ENCODE data around the gene NRP2. TPM values are rescaled to one million over a fixed set of nuclear protein-coding genes. Genes with fewer than 3 reads are reported as not detected.

The NRP2 gene
- total and polyA plus RNA-seq, 2 donors = 6.4 to 11.7 TPM

DNA sequence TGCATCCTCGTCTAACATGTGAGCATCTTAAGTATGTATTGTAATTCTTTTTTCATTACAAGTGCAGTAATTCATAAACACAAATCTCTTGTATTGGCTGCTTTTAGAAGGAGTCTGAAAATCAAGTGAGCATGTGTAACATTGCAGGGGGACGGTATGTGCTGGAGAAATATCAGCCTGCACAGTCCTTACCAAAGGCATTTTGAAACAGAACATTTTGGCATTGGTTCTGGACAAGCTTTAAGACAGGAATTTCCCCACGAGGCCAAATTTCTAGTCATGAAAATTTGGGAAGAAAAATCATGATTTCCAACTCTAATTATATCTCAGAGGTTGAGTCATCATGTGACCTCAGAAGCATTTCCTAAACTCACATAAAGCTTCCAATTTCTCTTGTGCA is 24.7 kb upstream of the NRP2 start:
- Histone ChIP-seq H3K27me3 (ENCODE audit: control insufficient read depth in 2 of 2, insufficient read depth in 1 of 2, low read length in 1 of 2) (no peaks in the 10 kb centered on the region), H3K27ac (ENCODE audit: low read depth in 1 of 2, low read length in 1 of 2) (no peak overlapping the region), H3K36me3 (ENCODE audit: control insufficient read depth in 2 of 2, insufficient read depth in 2 of 2, low read length in 1 of 2) (no peaks in the 10 kb centered on the region), H3K4me1 (ENCODE audit: control insufficient read depth in 2 of 2, insufficient read depth in 2 of 2, low read length in 2 of 2) (peaks cover 0 to 13% of the 10 kb centered on the region in 2 donors), H3K4me3 (ENCODE audit: low read length in 2 of 2) (no peak overlapping the region), H3K9me3 (ENCODE audit: control insufficient read depth in 2 of 2, insufficient read depth in 1 of 2, low read length in 1 of 2) (no peaks in the 10 kb centered on the region)
- WGBS = 88% methylated on average over 3 of the region's 3 CpGs
- DNase-seq (ENCODE audit: low read depth in 6 of 9, low spot score in 9 of 9) = no peak

DNA sequence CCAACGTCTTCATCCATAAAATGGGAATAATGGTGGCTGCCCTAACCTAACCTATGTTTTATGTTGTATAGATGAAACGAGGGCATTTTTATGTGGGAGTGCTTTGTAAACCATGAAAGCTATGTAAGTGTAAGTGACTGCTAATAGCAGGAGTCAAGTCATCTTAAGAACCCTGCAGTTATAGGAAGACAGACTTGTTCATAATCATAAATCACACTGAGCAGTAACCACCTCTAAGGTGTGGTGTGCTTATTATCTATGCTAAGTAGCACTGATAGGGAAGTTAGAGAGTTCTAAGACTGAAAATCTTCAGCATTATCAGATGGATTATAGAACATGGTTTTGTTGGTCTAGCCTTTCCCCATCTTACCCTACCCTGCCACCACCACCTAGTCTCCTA is 24.2 kb upstream of the NRP2 start:
- H3K4me3 ChIP-seq (ENCODE audit: low read length in 2 of 2) = no peak overlapping the region
- 90% methylated on average over 2 of the region's 2 CpGs for WGBS
- no peaks in the 10 kb centered on the region for H3K27me3 ChIP-seq (ENCODE audit: control insufficient read depth in 2 of 2, insufficient read depth in 1 of 2, low read length in 1 of 2)
- no peaks in the 10 kb centered on the region for H3K9me3 ChIP-seq (ENCODE audit: control insufficient read depth in 2 of 2, insufficient read depth in 1 of 2, low read length in 1 of 2)
- no peak for DNase-seq (ENCODE audit: low read depth in 6 of 9, low spot score in 9 of 9)
- H3K27ac ChIP-seq (ENCODE audit: low read depth in 1 of 2, low read length in 1 of 2) = no peak overlapping the region
- no peaks in the 10 kb centered on the region for H3K36me3 ChIP-seq (ENCODE audit: control insufficient read depth in 2 of 2, insufficient read depth in 2 of 2, low read length in 1 of 2)
- peaks cover 0 to 13% of the 10 kb centered on the region in 2 donors for H3K4me1 ChIP-seq (ENCODE audit: control insufficient read depth in 2 of 2, insufficient read depth in 2 of 2, low read length in 2 of 2)

DNA sequence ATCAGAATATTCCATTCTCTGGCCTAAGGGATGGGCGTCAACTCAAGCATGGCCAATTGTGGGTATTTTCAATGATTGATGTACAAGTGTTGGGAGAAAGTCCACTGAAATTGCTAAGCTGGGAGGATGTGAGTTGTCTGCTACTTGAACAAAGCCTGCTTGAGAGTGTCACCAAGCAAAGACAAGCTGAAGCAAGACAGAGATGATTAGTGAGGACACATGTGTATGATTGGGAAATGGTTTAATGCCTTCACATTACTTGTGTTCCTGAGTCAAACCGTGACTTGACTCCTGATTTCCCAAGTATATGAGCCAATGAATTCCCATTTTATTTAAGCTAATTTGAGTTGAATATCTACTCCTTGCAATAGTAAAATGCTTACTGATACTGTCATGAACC is 23.7 kb upstream of the NRP2 start:
- peaks cover 0 to 13% of the 10 kb centered on the region in 2 donors for H3K4me1 ChIP-seq (ENCODE audit: control insufficient read depth in 2 of 2, insufficient read depth in 2 of 2, low read length in 2 of 2)
- no peaks in the 10 kb centered on the region for H3K27me3 ChIP-seq (ENCODE audit: control insufficient read depth in 2 of 2, insufficient read depth in 1 of 2, low read length in 1 of 2)
- WGBS = 98% methylated on average over 2 of the region's 2 CpGs
- H3K4me3 ChIP-seq (ENCODE audit: low read length in 2 of 2) = no peak overlapping the region
- H3K9me3 ChIP-seq (ENCODE audit: control insufficient read depth in 2 of 2, insufficient read depth in 1 of 2, low read length in 1 of 2) = no peaks in the 10 kb centered on the region
- DNase-seq (ENCODE audit: low read depth in 6 of 9, low spot score in 9 of 9) = no peak
- no peak overlapping the region for H3K27ac ChIP-seq (ENCODE audit: low read depth in 1 of 2, low read length in 1 of 2)
- no peaks in the 10 kb centered on the region for H3K36me3 ChIP-seq (ENCODE audit: control insufficient read depth in 2 of 2, insufficient read depth in 2 of 2, low read length in 1 of 2)

DNA sequence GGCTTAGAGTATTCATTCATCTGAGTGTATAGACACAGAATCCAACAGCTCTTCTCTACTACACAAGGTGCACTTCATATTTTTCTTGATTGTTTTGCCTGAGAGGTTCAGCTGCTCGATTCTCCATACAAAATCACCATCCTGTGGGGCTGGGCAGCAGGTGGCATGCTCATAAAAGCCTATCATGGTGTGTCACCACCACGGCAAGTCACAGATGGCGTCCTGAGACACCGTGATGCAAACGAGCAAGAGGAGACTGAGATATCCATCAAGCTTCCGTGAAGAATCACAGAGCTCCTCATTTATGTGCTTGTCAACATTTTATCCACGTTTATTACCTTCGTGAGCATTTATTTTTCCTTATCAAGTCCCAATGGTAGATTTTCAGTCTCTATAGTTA is 22.4 kb upstream of the NRP2 start:
- Histone ChIP-seq H3K4me1 (ENCODE audit: control insufficient read depth in 2 of 2, insufficient read depth in 2 of 2, low read length in 2 of 2) (peaks cover 0 to 13% of the 10 kb centered on the region in 2 donors), H3K27ac (ENCODE audit: low read depth in 1 of 2, low read length in 1 of 2) (no peak overlapping the region), H3K27me3 (ENCODE audit: control insufficient read depth in 2 of 2, insufficient read depth in 1 of 2, low read length in 1 of 2) (no peaks in the 10 kb centered on the region), H3K9me3 (ENCODE audit: control insufficient read depth in 2 of 2, insufficient read depth in 1 of 2, low read length in 1 of 2) (no peaks in the 10 kb centered on the region), H3K36me3 (ENCODE audit: control insufficient read depth in 2 of 2, insufficient read depth in 2 of 2, low read length in 1 of 2) (no peaks in the 10 kb centered on the region), H3K4me3 (ENCODE audit: low read length in 2 of 2) (no peak overlapping the region)
- WGBS = 82% methylated on average over 8 of the region's 8 CpGs
- DNase-seq (ENCODE audit: low read depth in 6 of 9, low spot score in 9 of 9) = no peak

DNA sequence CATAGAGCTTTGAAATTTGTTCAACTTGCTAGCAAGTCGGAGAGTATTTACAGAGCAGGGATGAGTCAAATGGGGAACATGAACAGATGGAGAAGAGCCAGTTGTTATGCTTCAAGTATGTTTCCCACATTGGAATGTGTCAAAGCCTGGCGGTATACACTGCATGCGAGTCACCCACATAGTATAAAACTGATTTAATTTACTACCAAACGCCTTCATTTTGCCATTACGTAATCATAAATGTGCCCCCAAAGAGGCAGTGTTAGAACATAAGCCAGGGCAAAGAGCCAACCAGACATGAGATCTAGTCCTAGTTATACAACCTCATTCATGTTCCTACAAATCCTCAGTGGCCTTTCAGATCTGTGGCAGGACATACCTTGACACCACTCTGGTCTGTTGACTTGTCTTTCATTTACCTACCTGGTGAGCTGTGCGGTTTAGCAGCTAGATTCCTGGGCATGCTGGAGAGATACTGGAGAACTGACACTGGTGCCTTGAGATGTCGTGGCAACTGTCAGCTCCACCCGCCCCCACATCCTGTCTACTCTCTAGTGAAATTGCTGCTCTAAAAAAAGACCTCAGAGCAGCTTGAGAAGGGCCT is 21.7 kb upstream of the NRP2 start:
- Histone ChIP-seq H3K9me3 (ENCODE audit: control insufficient read depth in 2 of 2, insufficient read depth in 1 of 2, low read length in 1 of 2) (no peaks in the 10 kb centered on the region), H3K27me3 (ENCODE audit: control insufficient read depth in 2 of 2, insufficient read depth in 1 of 2, low read length in 1 of 2) (no peaks in the 10 kb centered on the region), H3K4me1 (ENCODE audit: control insufficient read depth in 2 of 2, insufficient read depth in 2 of 2, low read length in 2 of 2) (peaks cover 0 to 13% of the 10 kb centered on the region in 2 donors), H3K4me3 (ENCODE audit: low read length in 2 of 2) (no peak overlapping the region), H3K36me3 (ENCODE audit: control insufficient read depth in 2 of 2, insufficient read depth in 2 of 2, low read length in 1 of 2) (no peaks in the 10 kb centered on the region), H3K27ac (ENCODE audit: low read depth in 1 of 2, low read length in 1 of 2) (peak overlapping the region; percentile 46 to 57)
- peak in 2 of 9 donors; percentile 48 to 61 for DNase-seq (ENCODE audit: low read depth in 6 of 9, low spot score in 9 of 9)
- WGBS = 69% methylated on average over 8 of the region's 8 CpGs

DNA sequence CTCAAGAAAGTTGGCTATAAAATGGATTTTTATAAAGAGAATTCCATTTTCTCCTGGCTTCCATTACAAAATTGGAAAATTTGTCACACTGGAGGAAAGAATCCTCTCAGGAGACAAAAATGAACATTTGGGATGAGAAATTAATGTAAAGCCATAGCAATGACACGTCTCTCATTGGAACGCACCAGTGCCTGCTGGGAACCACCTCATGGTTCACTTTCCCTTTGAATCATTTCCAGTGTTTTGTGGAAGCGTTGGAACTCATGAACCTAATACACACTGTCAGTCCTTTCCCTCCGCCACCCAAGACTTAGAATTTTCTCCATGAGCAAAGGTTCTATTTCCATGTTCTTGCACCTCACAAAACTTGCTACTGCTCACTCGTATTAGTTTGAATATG is 21.0 kb upstream of the NRP2 start:
- Histone ChIP-seq H3K27ac (ENCODE audit: low read depth in 1 of 2, low read length in 1 of 2) (peak overlapping the region in 1 of 2 donors; percentile 46), H3K9me3 (ENCODE audit: control insufficient read depth in 2 of 2, insufficient read depth in 1 of 2, low read length in 1 of 2) (no peaks in the 10 kb centered on the region), H3K4me1 (ENCODE audit: control insufficient read depth in 2 of 2, insufficient read depth in 2 of 2, low read length in 2 of 2) (peaks cover 0 to 13% of the 10 kb centered on the region in 2 donors), H3K27me3 (ENCODE audit: control insufficient read depth in 2 of 2, insufficient read depth in 1 of 2, low read length in 1 of 2) (no peaks in the 10 kb centered on the region), H3K36me3 (ENCODE audit: control insufficient read depth in 2 of 2, insufficient read depth in 2 of 2, low read length in 1 of 2) (no peaks in the 10 kb centered on the region), H3K4me3 (ENCODE audit: low read length in 2 of 2) (no peak overlapping the region)
- DNase-seq (ENCODE audit: low read depth in 6 of 9, low spot score in 9 of 9) = no peak
- 96% methylated on average over 5 of the region's 5 CpGs for WGBS

DNA sequence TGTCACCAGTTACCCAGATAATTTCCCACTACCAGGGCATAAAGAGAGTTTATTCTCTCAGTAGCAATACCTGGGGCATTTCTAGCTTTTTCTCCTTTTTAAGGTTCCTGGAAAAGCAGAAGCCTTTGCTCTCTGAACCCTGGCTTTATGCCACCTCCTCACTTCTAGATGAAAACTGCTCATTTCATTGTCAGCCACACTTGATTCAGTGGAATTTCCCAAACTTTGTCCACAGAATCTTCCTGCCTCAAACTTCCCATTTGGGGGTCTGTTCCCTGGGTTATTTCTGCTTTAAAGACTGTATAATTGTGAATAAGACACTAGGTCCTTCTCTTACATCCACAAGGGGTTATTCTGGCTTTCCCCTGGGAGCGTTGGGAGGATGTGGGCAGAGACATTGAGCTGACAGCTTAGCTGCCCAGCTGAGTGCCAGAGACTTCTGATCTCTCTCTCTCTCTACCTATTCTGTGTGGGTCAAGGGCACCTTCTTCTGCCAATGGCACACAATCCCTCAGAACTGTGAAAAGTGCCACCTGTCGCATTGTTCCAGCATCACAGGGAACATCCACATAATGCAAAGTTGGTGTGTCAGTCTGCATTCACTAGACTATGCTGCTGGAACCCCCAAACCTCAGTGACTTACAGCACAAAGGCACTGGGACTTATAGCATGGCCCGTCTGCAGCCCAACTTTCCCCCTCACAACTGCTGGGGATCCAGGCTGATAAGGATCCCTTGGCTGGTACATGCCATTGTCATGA is 19.9 kb upstream of the NRP2 start:
- WGBS = 91% methylated on average over 3 of the region's 3 CpGs
- H3K27ac ChIP-seq (ENCODE audit: low read depth in 1 of 2, low read length in 1 of 2) = no peak overlapping the region
- H3K9me3 ChIP-seq (ENCODE audit: control insufficient read depth in 2 of 2, insufficient read depth in 1 of 2, low read length in 1 of 2) = no peaks in the 10 kb centered on the region
- no peak overlapping the region for H3K4me3 ChIP-seq (ENCODE audit: low read length in 2 of 2)
- no peaks in the 10 kb centered on the region for H3K27me3 ChIP-seq (ENCODE audit: control insufficient read depth in 2 of 2, insufficient read depth in 1 of 2, low read length in 1 of 2)
- peaks cover 0 to 13% of the 10 kb centered on the region in 2 donors for H3K4me1 ChIP-seq (ENCODE audit: control insufficient read depth in 2 of 2, insufficient read depth in 2 of 2, low read length in 2 of 2)
- no peaks in the 10 kb centered on the region for H3K36me3 ChIP-seq (ENCODE audit: control insufficient read depth in 2 of 2, insufficient read depth in 2 of 2, low read length in 1 of 2)
- DNase-seq (ENCODE audit: low read depth in 6 of 9, low spot score in 9 of 9) = no peak

DNA sequence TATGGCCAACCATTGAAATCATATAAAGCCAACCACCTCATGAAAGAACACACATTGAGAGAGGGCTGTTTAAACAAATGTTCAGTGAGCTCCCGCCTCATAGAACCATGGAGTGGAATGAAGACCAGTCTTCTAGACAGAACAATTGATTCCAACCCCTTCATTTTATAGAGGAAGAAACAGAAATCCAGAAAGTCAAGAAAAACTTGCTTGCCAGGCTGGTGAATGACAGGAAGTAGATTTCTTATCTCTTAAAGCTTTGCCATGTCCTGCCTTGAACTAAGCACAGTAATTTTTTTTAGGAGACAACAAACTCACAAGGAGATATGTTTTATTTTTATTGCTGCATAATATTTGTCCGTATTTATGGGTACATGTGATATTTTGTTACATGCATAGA is 16.5 kb upstream of the NRP2 start:
- H3K4me1 ChIP-seq (ENCODE audit: control insufficient read depth in 2 of 2, insufficient read depth in 2 of 2, low read length in 2 of 2) = peaks cover 0 to 6% of the 10 kb centered on the region in 2 donors
- no peak for DNase-seq (ENCODE audit: low read depth in 6 of 9, low spot score in 9 of 9)
- H3K9me3 ChIP-seq (ENCODE audit: control insufficient read depth in 2 of 2, insufficient read depth in 1 of 2, low read length in 1 of 2) = no peaks in the 10 kb centered on the region
- no peaks in the 10 kb centered on the region for H3K36me3 ChIP-seq (ENCODE audit: control insufficient read depth in 2 of 2, insufficient read depth in 2 of 2, low read length in 1 of 2)
- no peaks in the 10 kb centered on the region for H3K27me3 ChIP-seq (ENCODE audit: control insufficient read depth in 2 of 2, insufficient read depth in 1 of 2, low read length in 1 of 2)
- H3K27ac ChIP-seq (ENCODE audit: low read depth in 1 of 2, low read length in 1 of 2) = no peak overlapping the region
- WGBS = 95% methylated on average over 2 of the region's 2 CpGs
- H3K4me3 ChIP-seq (ENCODE audit: low read length in 2 of 2) = no peak overlapping the region

DNA sequence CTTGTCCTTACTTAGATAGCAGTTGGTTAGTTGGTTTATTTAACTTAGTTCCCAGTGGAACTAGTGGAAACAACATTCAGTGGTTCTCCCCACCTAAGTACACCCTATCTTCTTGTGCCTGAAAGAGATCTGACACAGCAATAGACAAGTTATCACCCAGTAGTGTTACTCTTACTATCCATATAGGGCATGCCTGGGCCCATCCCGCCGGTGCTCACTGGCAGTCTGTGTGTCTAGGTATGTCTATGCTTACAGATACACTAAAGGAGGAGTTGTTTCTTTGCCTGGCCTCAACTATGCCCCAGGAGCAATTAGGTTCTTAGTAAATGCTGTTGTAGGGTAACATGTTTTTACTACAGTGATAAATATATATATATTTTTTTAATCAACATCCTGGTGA is 12.0 kb upstream of the NRP2 start:
- Histone ChIP-seq H3K27me3 (ENCODE audit: control insufficient read depth in 2 of 2, insufficient read depth in 1 of 2, low read length in 1 of 2) (no peaks in the 10 kb centered on the region), H3K9me3 (ENCODE audit: control insufficient read depth in 2 of 2, insufficient read depth in 1 of 2, low read length in 1 of 2) (no peaks in the 10 kb centered on the region), H3K4me3 (ENCODE audit: low read length in 2 of 2) (no peak overlapping the region), H3K36me3 (ENCODE audit: control insufficient read depth in 2 of 2, insufficient read depth in 2 of 2, low read length in 1 of 2) (no peaks in the 10 kb centered on the region), H3K27ac (ENCODE audit: low read depth in 1 of 2, low read length in 1 of 2) (no peak overlapping the region), H3K4me1 (ENCODE audit: control insufficient read depth in 2 of 2, insufficient read depth in 2 of 2, low read length in 2 of 2) (no peaks in the 10 kb centered on the region)
- 96% methylated on average over 2 of the region's 2 CpGs for WGBS
- no peak for DNase-seq (ENCODE audit: low read depth in 6 of 9, low spot score in 9 of 9)
